GM12875 (cell line): Measurements from ENCODE around the gene CIDEA.

ENCODE experiments used
- H3K4me3 ChIP-seq: one replicate; pipeline ENCODE4 v1.5.1; 2011; ENCODE audit warnings: low read depth, low read length, control low read depth
- TF ChIP-seq, protein P1 (sequence below): IDR thresholded peaks from 2 replicates; pipeline ENCODE4 v1.5.1; 2011; ENCODE audit warnings: low read depth, mild to moderate bottlenecking, control low read depth, inconsistent platforms, low read length, moderate library complexity, borderline replicate concordance; ENCODE audit not compliant: insufficient read depth

CIDEA gene

DNA sequence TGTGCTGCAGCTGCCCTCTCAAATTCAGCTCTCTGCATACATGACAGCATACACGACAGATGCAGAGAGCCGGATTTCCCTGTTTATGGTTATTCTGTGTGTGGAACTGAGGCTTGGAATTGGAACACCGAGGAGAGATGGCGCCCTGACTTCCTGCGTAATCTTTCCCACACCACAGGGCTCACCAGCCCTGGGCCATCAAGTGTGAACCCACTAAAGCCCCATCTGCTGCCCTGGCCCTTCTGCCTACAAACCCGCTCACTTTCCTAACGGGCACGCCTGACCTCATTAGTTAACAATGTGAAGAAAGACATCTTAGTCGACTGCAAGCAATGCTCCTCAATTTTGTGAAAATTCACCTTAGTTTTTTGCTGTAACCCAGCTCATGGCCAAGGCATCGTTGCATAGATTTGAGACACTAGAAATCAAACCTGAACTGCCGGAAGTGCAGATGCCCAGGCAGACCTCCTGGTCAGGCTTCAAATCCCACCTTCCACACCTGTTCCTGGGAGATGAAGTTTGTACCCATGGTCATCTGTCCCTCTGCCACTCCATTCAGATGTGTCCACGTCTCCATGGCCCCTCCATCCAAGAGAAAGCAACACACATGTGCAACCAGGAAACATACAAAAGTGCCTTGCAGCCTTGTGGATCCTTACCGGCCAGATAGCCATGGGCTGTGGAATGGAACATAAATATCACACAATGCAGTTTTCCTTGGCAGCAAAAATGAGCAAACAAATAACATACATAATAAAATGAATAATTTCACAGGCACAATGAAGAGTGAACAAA, 5.0 kb upstream of the CIDEA start:
- no peak overlapping the region for H3K4me3 ChIP-seq
- TF ChIP-seq, protein P1, sequence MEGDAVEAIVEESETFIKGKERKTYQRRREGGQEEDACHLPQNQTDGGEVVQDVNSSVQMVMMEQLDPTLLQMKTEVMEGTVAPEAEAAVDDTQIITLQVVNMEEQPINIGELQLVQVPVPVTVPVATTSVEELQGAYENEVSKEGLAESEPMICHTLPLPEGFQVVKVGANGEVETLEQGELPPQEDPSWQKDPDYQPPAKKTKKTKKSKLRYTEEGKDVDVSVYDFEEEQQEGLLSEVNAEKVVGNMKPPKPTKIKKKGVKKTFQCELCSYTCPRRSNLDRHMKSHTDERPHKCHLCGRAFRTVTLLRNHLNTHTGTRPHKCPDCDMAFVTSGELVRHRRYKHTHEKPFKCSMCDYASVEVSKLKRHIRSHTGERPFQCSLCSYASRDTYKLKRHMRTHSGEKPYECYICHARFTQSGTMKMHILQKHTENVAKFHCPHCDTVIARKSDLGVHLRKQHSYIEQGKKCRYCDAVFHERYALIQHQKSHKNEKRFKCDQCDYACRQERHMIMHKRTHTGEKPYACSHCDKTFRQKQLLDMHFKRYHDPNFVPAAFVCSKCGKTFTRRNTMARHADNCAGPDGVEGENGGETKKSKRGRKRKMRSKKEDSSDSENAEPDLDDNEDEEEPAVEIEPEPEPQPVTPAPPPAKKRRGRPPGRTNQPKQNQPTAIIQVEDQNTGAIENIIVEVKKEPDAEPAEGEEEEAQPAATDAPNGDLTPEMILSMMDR: no peak

DNA sequence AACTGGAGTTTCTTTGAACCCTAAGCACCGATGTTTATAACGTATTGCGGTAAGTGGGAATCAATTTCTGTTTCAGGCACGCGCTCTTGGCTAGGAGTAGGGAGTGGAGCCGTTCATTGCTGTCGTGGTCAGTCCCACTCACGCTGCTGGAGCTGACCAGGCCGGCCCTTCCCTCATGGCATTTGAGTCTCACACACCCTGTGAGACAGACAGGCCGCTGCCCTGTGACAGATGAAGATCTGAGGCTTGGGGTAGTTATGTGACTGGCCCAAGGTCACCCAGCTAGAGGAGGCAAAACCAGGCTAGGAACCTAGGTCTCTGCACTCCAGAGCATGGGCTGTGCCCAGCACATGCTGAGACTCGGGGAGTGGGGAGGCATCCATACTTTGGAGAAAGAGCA, 2.9 kb upstream of the CIDEA start:
- no peak overlapping the region for H3K4me3 ChIP-seq
- TF ChIP-seq, protein P1: no peak

DNA sequence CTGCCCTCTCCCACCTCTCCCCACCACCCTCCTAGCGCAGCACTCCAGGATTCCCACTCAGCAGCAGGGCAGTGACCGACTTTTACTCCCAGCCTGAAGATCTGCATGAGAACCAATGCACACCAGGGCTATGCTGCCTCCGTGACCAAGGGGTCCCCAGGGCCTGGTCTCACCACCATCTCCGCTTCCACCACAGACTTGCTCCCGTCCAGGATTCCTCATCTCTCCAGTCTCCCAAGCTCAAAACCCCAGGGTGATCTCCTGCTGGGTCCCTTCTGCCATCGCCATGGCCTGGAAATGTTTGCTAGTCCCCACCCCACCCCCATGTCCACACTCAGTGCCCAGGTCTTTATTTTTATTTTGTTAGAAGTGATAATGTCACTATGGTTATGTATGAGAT, 2.1 kb upstream of the CIDEA start:
- TF ChIP-seq, protein P1: no peak

DNA sequence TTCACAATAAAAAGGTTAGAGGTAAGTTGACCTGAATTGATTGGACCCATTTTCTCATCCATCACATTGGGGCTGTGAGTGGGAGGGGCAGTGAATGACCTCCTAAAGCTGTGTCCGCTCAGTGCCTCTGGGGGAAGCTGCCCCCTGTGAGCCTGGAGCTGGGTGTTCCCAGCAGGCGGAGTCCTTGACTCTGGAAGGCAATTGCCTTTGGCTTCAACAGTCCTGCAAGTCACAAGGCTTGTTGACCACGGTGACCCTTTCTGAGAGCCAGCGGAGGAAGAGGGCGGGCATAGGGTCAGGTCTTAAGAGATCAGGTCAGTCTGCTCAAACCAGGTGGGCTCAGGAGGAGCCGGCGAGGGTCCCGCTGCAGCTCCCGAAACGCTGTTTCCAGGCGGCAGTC, 1.1 kb upstream of the CIDEA start:
- TF ChIP-seq, protein P1: no peak
- no peak overlapping the region for H3K4me3 ChIP-seq

More for the DNA sequence above, 2.1 kb upstream of the CIDEA start:
- no peak overlapping the region for H3K4me3 ChIP-seq

DNA sequence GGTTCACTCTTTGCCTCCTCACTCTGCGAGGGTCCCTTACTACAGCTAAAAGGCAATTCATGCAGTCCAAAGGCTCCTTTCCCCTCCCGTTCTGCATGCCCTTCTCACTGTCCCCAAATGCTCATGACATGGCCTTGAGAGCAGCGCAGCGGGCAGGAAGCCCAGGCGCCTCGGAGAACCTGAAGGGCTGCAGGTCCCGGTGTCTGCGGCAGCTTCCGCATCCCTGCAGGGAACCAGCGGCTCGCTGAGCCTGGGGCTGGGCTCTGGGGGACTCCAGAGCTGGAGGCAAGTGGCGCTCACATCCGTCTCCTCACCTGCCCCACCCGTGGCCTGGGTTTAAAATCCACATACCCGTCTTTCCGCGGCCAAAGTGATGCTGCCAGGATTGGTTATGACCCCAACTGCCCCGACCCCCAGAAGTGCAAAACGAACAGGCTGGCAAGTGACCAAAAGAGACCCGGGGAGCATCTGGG, 462 bp upstream of the CIDEA start:
- TF ChIP-seq, protein P1: no peak
- no peak overlapping the region for H3K4me3 ChIP-seq

DNA sequence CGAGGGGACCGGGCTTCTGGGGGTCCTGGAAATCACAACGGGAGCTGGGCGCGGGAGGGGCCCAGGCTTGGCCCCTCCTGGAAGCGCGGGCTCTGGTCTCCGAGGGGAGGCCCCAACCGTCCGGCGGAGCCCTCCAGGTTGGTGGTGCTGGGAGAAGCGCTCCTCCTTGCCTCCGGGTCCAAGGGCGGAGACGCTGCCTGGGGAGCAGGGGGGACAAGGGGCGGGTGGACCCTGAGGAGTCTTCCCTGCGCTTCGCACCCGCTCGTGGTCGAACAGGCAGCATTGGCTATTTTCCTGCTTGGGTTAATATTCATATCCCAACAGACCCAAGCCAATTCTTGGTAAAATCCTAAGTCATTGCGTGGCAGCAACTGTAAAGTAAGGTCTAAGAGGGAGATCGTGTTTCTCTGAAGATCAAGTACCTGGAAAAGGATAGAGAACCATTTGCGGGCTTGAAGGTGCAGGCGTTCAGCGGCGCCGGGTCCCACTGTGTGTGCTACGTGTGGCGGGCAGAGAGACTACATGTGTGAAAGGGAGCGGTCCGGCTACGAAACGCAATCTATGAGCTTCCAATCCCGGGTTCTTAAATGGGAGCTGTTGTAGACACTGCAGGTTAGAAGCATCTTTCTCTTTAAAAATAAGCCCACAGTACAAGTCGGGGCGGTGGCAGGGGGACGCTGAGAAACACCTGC, 805 bp downstream of the CIDEA start:
- TF ChIP-seq, protein P1: no peak
- H3K4me3 ChIP-seq: no peak overlapping the region

DNA sequence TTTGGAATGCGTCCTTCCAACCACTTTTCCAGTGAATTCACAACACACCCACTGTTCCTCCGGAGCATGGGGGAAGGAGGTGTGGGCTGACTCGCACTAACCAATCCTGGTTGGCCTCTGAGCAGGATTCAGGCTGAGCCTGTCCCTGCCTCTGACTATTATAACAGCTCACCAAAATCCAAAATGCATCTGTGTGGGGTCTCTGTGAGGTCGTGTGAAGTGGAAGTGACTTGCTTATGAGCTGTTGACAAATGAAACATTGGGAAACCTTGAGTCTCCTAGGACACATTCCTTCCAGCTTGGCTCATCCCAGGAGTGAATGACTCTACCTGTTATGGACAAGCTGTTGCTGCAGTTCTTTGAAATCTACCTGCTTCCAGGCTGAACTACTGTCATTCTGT, 1.5 kb downstream of the CIDEA start:
- TF ChIP-seq, protein P1: no peak
- H3K4me3 ChIP-seq: no peak overlapping the region
